Measurements from ENCODE around the gene PRKN. TPM values are rescaled to one million over a fixed set of nuclear protein-coding genes. Genes with fewer than 3 reads are reported as not detected.

Gene PRKN
- total and polyA plus RNA-seq, 2 experiments from 2014 or later, result 2.3 to 3.9 TPM

DNA sequence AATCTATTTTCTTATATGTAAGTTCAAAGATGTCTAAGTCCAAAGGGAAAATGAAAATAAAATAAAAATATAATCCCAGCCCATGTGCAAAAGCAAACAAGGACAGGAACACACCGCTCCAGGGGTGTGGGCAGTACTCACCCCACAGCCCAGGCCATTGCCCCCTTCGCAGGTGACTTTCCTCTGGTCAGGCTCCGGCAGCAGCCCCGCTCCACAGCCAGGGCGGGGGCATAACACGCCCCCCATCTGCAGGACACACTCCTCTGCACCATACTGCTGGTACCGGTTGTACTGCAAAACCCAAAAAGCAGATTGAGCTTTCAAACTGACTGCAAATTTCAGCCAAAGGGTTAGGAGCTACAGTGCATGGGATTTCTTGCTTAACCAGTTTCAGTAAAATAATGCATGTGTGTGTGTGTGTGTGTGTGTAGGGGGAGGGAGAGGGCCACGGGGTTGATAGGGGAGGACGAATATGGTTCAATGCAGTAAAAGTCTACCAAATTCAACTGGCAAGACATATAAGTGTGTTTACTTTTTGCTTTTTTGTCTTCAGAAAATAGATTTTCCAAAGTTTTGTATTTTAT is 1178.8 kb downstream of the PRKN start:
- H3K4me1 ChIP-seq (ENCODE audit: insufficient read depth), result no peaks in the 10 kb centered on the region
- 86% methylated on average over 9 of the region's 9 CpGs for WGBS (ENCODE audit: low lambda C conversion rate, missing lambda C conversion rate)
- H3K4me3 ChIP-seq, result no peak overlapping the region

DNA sequence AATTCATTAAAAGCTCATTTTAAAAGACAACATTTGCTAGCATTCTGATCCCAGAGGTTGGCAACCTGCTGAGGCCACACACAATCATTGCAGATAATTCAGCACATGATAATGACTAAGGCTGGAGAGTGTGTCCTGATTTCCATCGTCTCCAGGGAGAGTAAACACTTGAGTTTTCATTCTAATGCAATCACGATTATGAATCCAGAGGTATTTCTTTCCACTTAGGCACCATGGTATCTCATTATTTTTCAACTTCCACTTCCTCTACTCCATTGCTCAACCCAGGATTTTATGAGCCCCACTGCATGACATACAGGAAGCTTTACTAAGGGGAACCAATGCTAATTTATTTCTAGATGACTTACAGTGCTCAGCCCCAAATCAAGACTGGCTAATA is 1179.9 kb downstream of the PRKN start:
- WGBS (ENCODE audit: low lambda C conversion rate, missing lambda C conversion rate), result 41% methylated on average over 2 of the region's 2 CpGs
- H3K9me2 ChIP-seq (replicated peaks; ENCODE audit: insufficient read depth), result no peaks in the 10 kb centered on the region
- DNase-seq (ENCODE audit: low spot score), result no peak
- no peak overlapping the region for H3K4me3 ChIP-seq
- H3K27me3 ChIP-seq, result no peaks in the 10 kb centered on the region
- no peak overlapping the region for H2AFZ ChIP-seq
- TF ChIP-seq EZH2 (IDR thresholded peaks at IDR 0.05; ENCODE audit: borderline replicate concordance) (no peak), EZH2phosphoT487 (IDR thresholded peaks at IDR 0.05; ENCODE audit: low read depth, severe bottlenecking, unreplicated experiment) (no peak)
- TF ChIP-seq, protein P1, sequence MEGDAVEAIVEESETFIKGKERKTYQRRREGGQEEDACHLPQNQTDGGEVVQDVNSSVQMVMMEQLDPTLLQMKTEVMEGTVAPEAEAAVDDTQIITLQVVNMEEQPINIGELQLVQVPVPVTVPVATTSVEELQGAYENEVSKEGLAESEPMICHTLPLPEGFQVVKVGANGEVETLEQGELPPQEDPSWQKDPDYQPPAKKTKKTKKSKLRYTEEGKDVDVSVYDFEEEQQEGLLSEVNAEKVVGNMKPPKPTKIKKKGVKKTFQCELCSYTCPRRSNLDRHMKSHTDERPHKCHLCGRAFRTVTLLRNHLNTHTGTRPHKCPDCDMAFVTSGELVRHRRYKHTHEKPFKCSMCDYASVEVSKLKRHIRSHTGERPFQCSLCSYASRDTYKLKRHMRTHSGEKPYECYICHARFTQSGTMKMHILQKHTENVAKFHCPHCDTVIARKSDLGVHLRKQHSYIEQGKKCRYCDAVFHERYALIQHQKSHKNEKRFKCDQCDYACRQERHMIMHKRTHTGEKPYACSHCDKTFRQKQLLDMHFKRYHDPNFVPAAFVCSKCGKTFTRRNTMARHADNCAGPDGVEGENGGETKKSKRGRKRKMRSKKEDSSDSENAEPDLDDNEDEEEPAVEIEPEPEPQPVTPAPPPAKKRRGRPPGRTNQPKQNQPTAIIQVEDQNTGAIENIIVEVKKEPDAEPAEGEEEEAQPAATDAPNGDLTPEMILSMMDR (IDR thresholded peaks at IDR 0.05; ENCODE audit: poor library complexity), result no peak
- no peaks in the 10 kb centered on the region for H3K79me2 ChIP-seq
- H3K4me1 ChIP-seq (ENCODE audit: insufficient read depth), result no peaks in the 10 kb centered on the region
- H4K20me1 ChIP-seq (ENCODE audit: insufficient read depth, poor library complexity, severe bottlenecking), result no peaks in the 10 kb centered on the region
- no peak overlapping the region for H3K4me2 ChIP-seq
- H3K27ac ChIP-seq, result no peak overlapping the region
- H3K36me3 ChIP-seq (replicated peaks; ENCODE audit: insufficient read depth, low read depth), result no peaks in the 10 kb centered on the region
- H3K9me3 ChIP-seq (ENCODE audit: low read depth), result no peaks in the 10 kb centered on the region

More for the DNA sequence above, 1178.8 kb downstream of the PRKN start:
- Histone ChIP-seq H3K27ac (no peak overlapping the region), H3K36me3 (replicated peaks; ENCODE audit: insufficient read depth, low read depth) (no peaks in the 10 kb centered on the region), H3K79me2 (no peaks in the 10 kb centered on the region), H3K4me2 (no peak overlapping the region), H4K20me1 (ENCODE audit: insufficient read depth, poor library complexity, severe bottlenecking) (no peaks in the 10 kb centered on the region), H3K9me3 (ENCODE audit: low read depth) (no peaks in the 10 kb centered on the region), H2AFZ (no peak overlapping the region), H3K9me2 (replicated peaks; ENCODE audit: insufficient read depth) (no peaks in the 10 kb centered on the region), H3K27me3 (no peaks in the 10 kb centered on the region)
- DNase-seq (ENCODE audit: low spot score), result no peak
- TF ChIP-seq EZH2phosphoT487 (IDR thresholded peaks at IDR 0.05; ENCODE audit: low read depth, severe bottlenecking, unreplicated experiment) (no peak), EZH2 (IDR thresholded peaks at IDR 0.05; ENCODE audit: borderline replicate concordance) (no peak)
- TF ChIP-seq, protein P1 (IDR thresholded peaks at IDR 0.05; ENCODE audit: poor library complexity), result no peak

DNA sequence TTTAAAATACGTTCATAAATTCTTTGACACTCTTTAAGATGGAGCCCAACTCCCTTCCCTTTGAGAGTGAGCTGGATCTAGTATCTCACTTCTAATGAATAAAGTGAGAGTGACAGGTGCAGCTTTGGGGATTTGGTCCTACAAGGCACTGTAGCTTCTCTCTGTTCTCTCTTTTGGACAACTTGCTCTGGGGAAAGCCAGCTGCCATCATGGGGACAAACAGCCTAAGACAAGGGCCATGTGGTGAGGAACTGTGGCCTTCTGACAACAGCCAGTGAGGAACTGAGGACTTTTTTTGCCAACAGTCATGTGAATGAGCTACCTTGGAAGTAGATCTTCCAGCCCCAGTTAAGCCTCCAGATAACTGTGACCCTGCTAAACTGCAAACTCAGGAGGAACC is 1180.9 kb downstream of the PRKN start:
- Histone ChIP-seq H3K9me3 (ENCODE audit: low read depth) (no peaks in the 10 kb centered on the region), H4K20me1 (ENCODE audit: insufficient read depth, poor library complexity, severe bottlenecking) (no peaks in the 10 kb centered on the region), H3K9me2 (replicated peaks; ENCODE audit: insufficient read depth) (no peaks in the 10 kb centered on the region), H3K27ac (no peak overlapping the region), H3K4me1 (ENCODE audit: insufficient read depth) (no peaks in the 10 kb centered on the region), H3K4me2 (no peak overlapping the region), H3K36me3 (replicated peaks; ENCODE audit: insufficient read depth, low read depth) (no peaks in the 10 kb centered on the region), H3K27me3 (no peaks in the 10 kb centered on the region), H3K79me2 (no peaks in the 10 kb centered on the region), H3K4me3 (no peak overlapping the region), H2AFZ (no peak overlapping the region)
- DNase-seq (ENCODE audit: low spot score), result no peak
- WGBS (ENCODE audit: low lambda C conversion rate, missing lambda C conversion rate), result 91% methylated on average over 1 of the region's 1 CpG
- TF ChIP-seq EZH2phosphoT487 (IDR thresholded peaks at IDR 0.05; ENCODE audit: low read depth, severe bottlenecking, unreplicated experiment) (no peak), EZH2 (IDR thresholded peaks at IDR 0.05; ENCODE audit: borderline replicate concordance) (no peak)
- TF ChIP-seq, protein P1 (IDR thresholded peaks at IDR 0.05; ENCODE audit: poor library complexity), result no peak
